ENCODE results near the gene NDUFA11. TPM values are rescaled to one million over a fixed set of nuclear protein-coding genes. Genes with fewer than 3 reads are reported as not detected.

Gene NDUFA11
- total RNA-seq, 3 donors from 2014 or later (not counting 1 experiment from before 2014, with no cell fraction given): 111 to 115 (median 113) TPM

DNA sequence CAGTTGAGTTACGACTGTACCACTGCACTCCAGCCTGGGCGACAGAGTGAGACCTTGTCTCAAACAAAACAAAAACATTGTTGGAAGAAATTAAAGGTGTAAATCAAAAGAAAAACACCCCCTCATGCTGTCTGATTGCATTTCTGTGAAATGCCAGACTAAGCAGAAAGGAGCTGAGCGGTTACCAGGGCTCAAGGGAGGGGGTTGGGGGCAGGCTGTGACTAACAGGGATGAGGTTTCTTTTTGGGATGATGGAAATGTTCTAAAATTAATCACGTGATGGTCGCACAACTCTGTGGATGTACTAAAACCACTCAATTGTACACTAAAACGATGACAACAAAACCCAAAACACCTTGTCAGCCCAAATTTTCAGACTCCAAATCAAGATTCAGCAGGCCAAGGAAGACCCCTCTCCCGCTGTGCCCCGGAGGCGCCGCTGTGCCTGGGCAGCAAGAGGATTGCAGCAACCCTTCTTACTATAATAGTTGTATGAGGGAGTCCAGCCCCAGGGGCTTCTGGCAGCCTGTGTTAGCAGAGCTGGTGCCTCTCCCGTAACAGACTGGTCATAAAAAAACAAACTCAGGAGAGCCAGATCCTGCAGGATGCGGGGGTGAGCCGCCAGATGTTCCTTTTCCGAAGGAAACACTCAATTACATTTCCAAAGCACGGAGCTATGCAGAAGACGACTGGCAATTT is 31.3 kb upstream of the NDUFA11 start:
- intact Hi-C loops (cut with micrococcal nuclease): no loop called here
- no peak overlapping the region for H3K27ac Mint-ChIP-seq

DNA sequence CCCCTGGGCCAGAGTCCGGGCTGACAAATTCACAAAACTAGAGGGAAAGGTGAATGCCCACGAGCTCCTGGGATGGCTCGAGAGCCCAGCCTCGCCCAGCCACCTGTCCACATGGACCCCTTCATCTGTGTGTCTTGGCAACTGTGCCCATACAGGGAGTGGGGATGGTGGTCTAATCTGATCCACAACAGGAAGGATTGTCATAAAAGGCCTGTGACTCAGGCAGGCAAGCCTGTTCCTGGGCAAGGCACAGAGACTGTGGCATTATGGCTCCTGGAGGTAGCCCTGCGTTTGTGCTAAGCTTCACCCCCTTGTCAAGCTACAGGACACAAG is 30.4 kb upstream of the NDUFA11 start:
- Histone ChIP-seq H3K27ac (ENCODE audit: low read length) (no peak overlapping the region), H3K4me3 (ENCODE audit: low read length) (no peak overlapping the region), H3K36me3 (ENCODE audit: control insufficient read depth, insufficient read depth, low read length) (peaks cover 61% of the 10 kb centered on the region), H3K27me3 (ENCODE audit: control insufficient read depth, insufficient read depth, low read length) (no peaks in the 10 kb centered on the region), H3K4me1 (ENCODE audit: control insufficient read depth, insufficient read depth, low read length) (no peaks in the 10 kb centered on the region), H3K9me3 (ENCODE audit: control insufficient read depth, insufficient read depth, low read length) (no peaks in the 10 kb centered on the region)
- TF ChIP-seq, protein P1, sequence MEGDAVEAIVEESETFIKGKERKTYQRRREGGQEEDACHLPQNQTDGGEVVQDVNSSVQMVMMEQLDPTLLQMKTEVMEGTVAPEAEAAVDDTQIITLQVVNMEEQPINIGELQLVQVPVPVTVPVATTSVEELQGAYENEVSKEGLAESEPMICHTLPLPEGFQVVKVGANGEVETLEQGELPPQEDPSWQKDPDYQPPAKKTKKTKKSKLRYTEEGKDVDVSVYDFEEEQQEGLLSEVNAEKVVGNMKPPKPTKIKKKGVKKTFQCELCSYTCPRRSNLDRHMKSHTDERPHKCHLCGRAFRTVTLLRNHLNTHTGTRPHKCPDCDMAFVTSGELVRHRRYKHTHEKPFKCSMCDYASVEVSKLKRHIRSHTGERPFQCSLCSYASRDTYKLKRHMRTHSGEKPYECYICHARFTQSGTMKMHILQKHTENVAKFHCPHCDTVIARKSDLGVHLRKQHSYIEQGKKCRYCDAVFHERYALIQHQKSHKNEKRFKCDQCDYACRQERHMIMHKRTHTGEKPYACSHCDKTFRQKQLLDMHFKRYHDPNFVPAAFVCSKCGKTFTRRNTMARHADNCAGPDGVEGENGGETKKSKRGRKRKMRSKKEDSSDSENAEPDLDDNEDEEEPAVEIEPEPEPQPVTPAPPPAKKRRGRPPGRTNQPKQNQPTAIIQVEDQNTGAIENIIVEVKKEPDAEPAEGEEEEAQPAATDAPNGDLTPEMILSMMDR (IDR thresholded peaks at IDR 0.05): no peak
- Mint-ChIP-seq H3K27me3 (ENCODE audit: low read depth in 2 of 2) (no peaks in the 10 kb centered on the region), H3K27ac (no peak overlapping the region), H3K4me1 (peaks cover 4 to 7% of the 10 kb centered on the region in 2 donors), H3K9me3 (no peaks in the 10 kb centered on the region), H3K36me3 (no peaks in the 10 kb centered on the region), H3K4me3 (no peak overlapping the region)
- intact Hi-C loops (cut with micrococcal nuclease): no loop called here
- no peak for ATAC-seq
- 94% methylated on average over 5 of the region's 5 CpGs for WGBS (ENCODE audit: insufficient coverage)
- no peak for DNase-seq

More for the DNA sequence above, 31.3 kb upstream of the NDUFA11 start:
- Mint-ChIP-seq H3K4me3 (no peak overlapping the region), H3K36me3 (no peaks in the 10 kb centered on the region), H3K9me3 (no peaks in the 10 kb centered on the region), H3K4me1 (peaks cover 4 to 7% of the 10 kb centered on the region in 2 donors), H3K27me3 (ENCODE audit: low read depth in 2 of 2) (no peaks in the 10 kb centered on the region)
- no peaks in the 10 kb centered on the region for H3K4me1 ChIP-seq (ENCODE audit: control insufficient read depth, insufficient read depth, low read length)
- 97% methylated on average over 8 of the region's 16 CpGs for WGBS (ENCODE audit: insufficient coverage)
- DNase-seq (no peak), ATAC-seq (no peak)
- no peak overlapping the region for H3K4me3 ChIP-seq (ENCODE audit: low read length)
- peaks cover 54% of the 10 kb centered on the region for H3K36me3 ChIP-seq (ENCODE audit: control insufficient read depth, insufficient read depth, low read length)
- TF ChIP-seq, protein P1 (IDR thresholded peaks at IDR 0.05): no peak
- H3K27me3 ChIP-seq (ENCODE audit: control insufficient read depth, insufficient read depth, low read length): no peaks in the 10 kb centered on the region
- H3K9me3 ChIP-seq (ENCODE audit: control insufficient read depth, insufficient read depth, low read length): no peaks in the 10 kb centered on the region
- H3K27ac ChIP-seq (ENCODE audit: low read length): no peak overlapping the region

DNA sequence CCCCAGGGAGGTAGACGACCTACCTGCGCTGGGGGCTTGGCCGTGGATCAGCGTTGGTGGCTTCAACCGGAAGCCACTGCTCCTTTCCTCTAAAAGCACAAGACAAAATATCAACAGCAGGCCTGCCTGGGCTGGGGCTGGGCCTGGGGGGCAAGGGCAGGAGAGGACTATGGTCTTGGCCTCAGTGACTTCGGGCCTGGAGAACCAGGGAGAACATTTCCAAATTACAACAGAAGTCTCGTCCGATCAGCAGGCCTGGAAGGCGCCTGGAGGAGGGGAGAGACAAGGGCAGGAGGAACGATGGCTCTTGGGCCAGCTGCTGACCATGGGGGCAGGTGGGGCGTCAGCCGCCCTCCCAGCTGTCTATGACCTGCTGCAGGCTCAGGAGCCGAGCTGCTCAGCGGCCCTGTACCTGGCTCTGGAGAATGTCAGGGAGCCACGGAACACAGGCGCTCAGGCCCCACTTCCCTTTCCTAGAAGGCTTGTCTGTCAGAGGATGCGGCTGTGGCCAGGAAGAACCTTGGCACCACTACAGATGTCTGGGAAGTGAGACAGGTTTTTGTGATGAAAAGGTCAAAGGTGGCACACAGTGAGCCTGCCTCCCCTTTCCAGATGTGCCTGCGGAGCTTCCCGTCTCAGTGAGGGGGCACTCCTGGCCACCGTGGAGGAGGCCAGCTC is 29.9 kb upstream of the NDUFA11 start:
- H3K4me1 Mint-ChIP-seq: peaks cover 4 to 7% of the 10 kb centered on the region in 2 donors
- H3K27ac ChIP-seq (ENCODE audit: low read length): no peak overlapping the region
- H3K27me3 ChIP-seq (ENCODE audit: control insufficient read depth, insufficient read depth, low read length): no peaks in the 10 kb centered on the region
- H3K27me3 Mint-ChIP-seq (ENCODE audit: low read depth in 2 of 2): no peaks in the 10 kb centered on the region
- WGBS (ENCODE audit: insufficient coverage): 97% methylated on average over 20 of the region's 20 CpGs
- DNase-seq (no peak), ATAC-seq (no peak)
- no peaks in the 10 kb centered on the region for H3K4me1 ChIP-seq (ENCODE audit: control insufficient read depth, insufficient read depth, low read length)
- TF ChIP-seq, protein P1 (IDR thresholded peaks at IDR 0.05): no peak
- no peaks in the 10 kb centered on the region for H3K9me3 Mint-ChIP-seq
- peaks cover 65% of the 10 kb centered on the region for H3K36me3 ChIP-seq (ENCODE audit: control insufficient read depth, insufficient read depth, low read length)
- peaks cover 5% of the 10 kb centered on the region for H3K36me3 Mint-ChIP-seq
- H3K4me3 ChIP-seq (ENCODE audit: low read length): no peak overlapping the region
- no peaks in the 10 kb centered on the region for H3K9me3 ChIP-seq (ENCODE audit: control insufficient read depth, insufficient read depth, low read length)
- intact Hi-C loops (cut with micrococcal nuclease): no loop called here
- no peak overlapping the region for H3K27ac Mint-ChIP-seq
- H3K4me3 Mint-ChIP-seq: no peak overlapping the region
